Mesothelial cell of epicardium (in vitro differentiated cells): Measurements from ENCODE around the gene AGR3. TPM values are rescaled to one million over a fixed set of nuclear protein-coding genes. Genes with fewer than 3 reads are reported as not detected.

Experiments used
- DNase-seq, 2 experiments: peaks; one replicate each; pipeline ENCODE4 v3.0.0; 2021; ENCODE audit warnings: low spot score in 2 of 2; ENCODE audit not compliant: unreplicated experiment in 2 of 2
- H3K27ac Mint-ChIP-seq: 2 replicates; pipeline ENCODE4 v1.8.0; 2021; ENCODE audit warnings: mixed read lengths
- H3K27me3 Mint-ChIP-seq: 2 replicates; pipeline ENCODE4 v1.8.0; 2021; ENCODE audit warnings: low read depth, mixed read lengths
- H3K36me3 Mint-ChIP-seq: 2 replicates; pipeline ENCODE4 v1.8.0; 2021; ENCODE audit warnings: mixed read lengths
- H3K4me1 Mint-ChIP-seq: 2 replicates; pipeline ENCODE4 v1.8.0; 2021; ENCODE audit warnings: mixed read lengths
- H3K4me3 Mint-ChIP-seq: 2 replicates; pipeline ENCODE4 v1.8.0; 2021; ENCODE audit warnings: mild to moderate bottlenecking, moderate library complexity, mixed read lengths
- H3K9me3 Mint-ChIP-seq: 2 replicates; pipeline ENCODE4 v1.8.0; 2021; ENCODE audit warnings: mixed read lengths
- total RNA-seq: library from RNA; stranded (reverse); gene quantifications from 3 replicates; pipeline ENCODE4 v1.2.1, GENCODE V29; 2021
- TF ChIP-seq, protein P1 (sequence below): fragments of 200-600 bp; sonication (generic); IDR thresholded peaks from one replicate; pipeline ENCODE4 v1.5.0; 2021; ENCODE audit warnings: antibody characterized with exemption; ENCODE audit not compliant: unreplicated experiment

AGR3 gene
- total RNA-seq, 1 donor from 2014 or later: 1.7 TPM

GRCh38 chr7:16918288-16918895 is 36.6 kb upstream of the AGR3 start:
- DNase-seq: no peak
- H3K4me1 Mint-ChIP-seq: peaks cover 24% of the 10 kb centered on the region
- H3K27ac Mint-ChIP-seq: no peak overlapping the region
- H3K4me3 Mint-ChIP-seq: no peak overlapping the region
- no peaks in the 10 kb centered on the region for H3K36me3 Mint-ChIP-seq
- peaks cover 9% of the 10 kb centered on the region for H3K9me3 Mint-ChIP-seq
- TF ChIP-seq, protein P1, sequence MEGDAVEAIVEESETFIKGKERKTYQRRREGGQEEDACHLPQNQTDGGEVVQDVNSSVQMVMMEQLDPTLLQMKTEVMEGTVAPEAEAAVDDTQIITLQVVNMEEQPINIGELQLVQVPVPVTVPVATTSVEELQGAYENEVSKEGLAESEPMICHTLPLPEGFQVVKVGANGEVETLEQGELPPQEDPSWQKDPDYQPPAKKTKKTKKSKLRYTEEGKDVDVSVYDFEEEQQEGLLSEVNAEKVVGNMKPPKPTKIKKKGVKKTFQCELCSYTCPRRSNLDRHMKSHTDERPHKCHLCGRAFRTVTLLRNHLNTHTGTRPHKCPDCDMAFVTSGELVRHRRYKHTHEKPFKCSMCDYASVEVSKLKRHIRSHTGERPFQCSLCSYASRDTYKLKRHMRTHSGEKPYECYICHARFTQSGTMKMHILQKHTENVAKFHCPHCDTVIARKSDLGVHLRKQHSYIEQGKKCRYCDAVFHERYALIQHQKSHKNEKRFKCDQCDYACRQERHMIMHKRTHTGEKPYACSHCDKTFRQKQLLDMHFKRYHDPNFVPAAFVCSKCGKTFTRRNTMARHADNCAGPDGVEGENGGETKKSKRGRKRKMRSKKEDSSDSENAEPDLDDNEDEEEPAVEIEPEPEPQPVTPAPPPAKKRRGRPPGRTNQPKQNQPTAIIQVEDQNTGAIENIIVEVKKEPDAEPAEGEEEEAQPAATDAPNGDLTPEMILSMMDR: peak; percentile 94
- H3K27me3 Mint-ChIP-seq: no peaks in the 10 kb centered on the region

DNA sequence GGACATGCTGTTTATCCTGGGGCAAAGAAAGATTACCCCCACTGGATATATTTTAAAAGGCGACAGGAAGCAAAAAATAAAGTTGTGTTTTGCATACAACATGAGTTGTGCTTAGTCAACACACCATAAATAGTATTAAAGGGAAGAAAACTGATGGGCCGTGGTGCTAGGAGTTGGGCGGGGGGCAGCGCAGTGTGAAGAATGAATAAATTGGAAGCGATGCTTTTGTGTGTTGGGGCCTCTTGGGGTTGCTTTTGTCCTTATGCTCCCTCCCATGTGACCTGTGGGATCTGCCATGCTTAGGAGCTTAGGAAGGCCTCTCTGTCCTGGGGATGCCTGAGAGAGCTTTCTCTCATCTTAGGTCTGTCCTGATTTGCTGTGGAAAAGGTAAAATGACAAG is 35.0 kb upstream of the AGR3 start:
- TF ChIP-seq, protein P1: no peak
- Mint-ChIP-seq H3K9me3 (peaks cover 15% of the 10 kb centered on the region), H3K4me1 (peaks cover 14% of the 10 kb centered on the region), H3K27me3 (no peaks in the 10 kb centered on the region), H3K27ac (peak overlapping the region; percentile 4), H3K4me3 (no peak overlapping the region), H3K36me3 (peaks cover under 1% of the 10 kb centered on the region)
- DNase-seq: no peak

DNA sequence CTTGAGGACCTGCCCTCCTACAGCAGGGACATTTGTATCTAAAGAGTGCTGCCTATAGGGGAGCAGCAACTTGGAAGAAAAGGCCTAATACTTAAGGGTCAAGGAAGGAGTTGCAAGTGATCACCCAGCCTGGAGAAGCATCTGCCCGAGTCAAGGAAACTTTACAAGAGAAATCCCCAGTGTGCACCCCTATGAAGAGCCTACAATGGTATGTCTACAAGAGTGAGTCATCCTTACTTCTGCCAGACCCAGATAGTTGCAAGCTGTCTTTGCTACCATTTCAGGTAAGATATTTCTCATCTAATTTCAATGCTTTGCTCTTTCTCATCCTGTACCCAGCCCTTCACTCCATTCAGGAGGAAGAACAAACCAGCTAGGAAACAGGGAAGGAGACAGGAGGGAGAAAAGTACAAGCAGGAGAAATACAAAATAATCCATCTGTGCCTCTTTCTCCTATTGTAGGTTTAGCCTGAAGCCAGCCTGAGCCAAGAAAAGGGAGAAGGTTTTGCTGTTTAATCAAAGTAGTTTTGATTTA is 34.4 kb upstream of the AGR3 start:
- peaks cover 9% of the 10 kb centered on the region for H3K4me1 Mint-ChIP-seq
- no peak for DNase-seq
- no peak overlapping the region for H3K4me3 Mint-ChIP-seq
- TF ChIP-seq, protein P1: no peak
- no peaks in the 10 kb centered on the region for H3K27me3 Mint-ChIP-seq
- no peak overlapping the region for H3K27ac Mint-ChIP-seq
- H3K9me3 Mint-ChIP-seq: peaks cover 21% of the 10 kb centered on the region
- H3K36me3 Mint-ChIP-seq: peaks cover 5% of the 10 kb centered on the region

- H3K36me3 Mint-ChIP-seq: peaks cover 5% of the 10 kb centered on the region
- no peak overlapping the region for H3K4me3 Mint-ChIP-seq
- H3K27ac Mint-ChIP-seq: no peak overlapping the region
- peaks cover 5% of the 10 kb centered on the region for H3K4me1 Mint-ChIP-seq
- DNase-seq: no peak
- TF ChIP-seq, protein P1: no peak
- H3K9me3 Mint-ChIP-seq: peaks cover 29% of the 10 kb centered on the region
- H3K27me3 Mint-ChIP-seq: no peaks in the 10 kb centered on the region
Observed at GRCh38 chr7:16915405-16915804, 33.6 kb upstream of the AGR3 start.

- Mint-ChIP-seq H3K4me1 (peaks cover 5% of the 10 kb centered on the region), H3K9me3 (peaks cover 34% of the 10 kb centered on the region), H3K36me3 (peaks cover 5% of the 10 kb centered on the region), H3K4me3 (no peak overlapping the region), H3K27ac (no peak overlapping the region), H3K27me3 (no peaks in the 10 kb centered on the region)
- DNase-seq: no peak
- TF ChIP-seq, protein P1: no peak
Observed at GRCh38 chr7:16914771-16915170, 33.0 kb upstream of the AGR3 start.
